SIG-M5 treated with dmso at 0.1 percent for 504 hours (cell line): Measurements from ENCODE around the gene SATL1.
"Not testable (repeated sequence)": the region's sequence is repeated elsewhere in the genome, so short reads cannot be mapped to it uniquely, and the experiment has no call there.

Source experiments
- DNase-seq: peaks from one replicate; lab custom pipeline; 2025; ENCODE audit not compliant: unreplicated experiment; lab: John Stamatoyannopoulos, UW

Gene SATL1

GRCh38 chrX:85243761-85244449 is at the start of gene SATL1, which contains the start of gene ZNF711:
TSS of gene SATL1 (minus strand) at chrX:85243779. CDS start at chrX:85108968, 134,811 bp downstream.
TSS of gene ZNF711 (plus strand) at chrX:85243991. CDS start at chrX:85247573, 3,582 bp downstream.
- DNase-seq, result no peak

GRCh38 chrX:85288992-85289723 is 45.6 kb upstream of the SATL1 start:
- no peak for DNase-seq

- DNase-seq, result not testable (repeated sequence)
Observed at GRCh38 chrX:85285286-85285685, 41.7 kb upstream of the SATL1 start.

GRCh38 chrX:85244450-85245211 is 1.1 kb upstream of the SATL1 start:
- DNase-seq, result no peak

GRCh38 chrX:85243155-85243554 is 424 bp downstream of the SATL1 start:
- DNase-seq, result no peak

- DNase-seq, result no peak
Observed at GRCh38 chrX:85223359-85223758, 20.2 kb downstream of the SATL1 start.

- no peak for DNase-seq
Observed at GRCh38 chrX:85221361-85221760, 22.2 kb downstream of the SATL1 start.

GRCh38 chrX:85215946-85216345 is 27.6 kb downstream of the SATL1 start:
- no peak for DNase-seq

GRCh38 chrX:85213792-85214530 is 29.6 kb downstream of the SATL1 start:
- no peak for DNase-seq

GRCh38 chrX:85203461-85203970 is 40.1 kb downstream of the SATL1 start:
- no peak for DNase-seq

- no peak for DNase-seq
Observed at GRCh38 chrX:85196319-85196718, 47.3 kb downstream of the SATL1 start.

- no peak for DNase-seq
Observed at GRCh38 chrX:85159644-85160043, 83.9 kb downstream of the SATL1 start.

- no peak for DNase-seq
Observed at GRCh38 chrX:85140964-85141363, 102.6 kb downstream of the SATL1 start.

GRCh38 chrX:85139422-85139821 is 104.2 kb downstream of the SATL1 start:
- DNase-seq, result no peak

GRCh38 chrX:85136409-85136808 is 107.2 kb downstream of the SATL1 start:
- no peak for DNase-seq

- DNase-seq, result no peak
Observed at GRCh38 chrX:85115252-85115651, 128.3 kb downstream of the SATL1 start.

GRCh38 chrX:85114776-85115175 is 128.8 kb downstream of the SATL1 start:
- DNase-seq, result no peak

GRCh38 chrX:85114171-85114570 is 129.4 kb downstream of the SATL1 start:
- DNase-seq, result no peak

- no peak for DNase-seq
Observed at GRCh38 chrX:85113746-85114145, 129.8 kb downstream of the SATL1 start.

GRCh38 chrX:85112293-85112692 is 131.3 kb downstream of the SATL1 start:
- no peak for DNase-seq

GRCh38 chrX:85111347-85111746 is 132.2 kb downstream of the SATL1 start:
- peak; percentile 19 for DNase-seq
